ENCODE results near the gene OR4D1.

DNA sequence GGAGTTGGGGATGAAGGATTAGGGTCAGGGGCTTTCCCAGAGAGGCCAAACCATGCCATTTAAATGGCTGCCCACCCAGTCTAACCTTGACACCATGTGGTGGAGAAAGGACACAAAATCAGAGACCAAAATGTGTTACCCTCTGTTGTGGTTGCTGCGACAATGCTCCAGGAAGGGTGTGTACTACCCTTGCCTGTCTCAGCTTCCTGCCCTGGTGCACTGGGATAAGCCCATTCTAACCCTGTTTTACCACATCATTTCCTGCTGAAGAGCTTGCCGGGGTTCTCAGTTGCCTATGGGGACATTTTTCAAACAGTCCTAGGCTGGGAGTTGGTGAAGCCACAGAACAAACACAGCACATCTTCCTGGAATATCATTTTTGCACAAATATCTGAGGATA lies 4.9 kb downstream of the OR4D1 start:
- TF ChIP-seq, protein P1, sequence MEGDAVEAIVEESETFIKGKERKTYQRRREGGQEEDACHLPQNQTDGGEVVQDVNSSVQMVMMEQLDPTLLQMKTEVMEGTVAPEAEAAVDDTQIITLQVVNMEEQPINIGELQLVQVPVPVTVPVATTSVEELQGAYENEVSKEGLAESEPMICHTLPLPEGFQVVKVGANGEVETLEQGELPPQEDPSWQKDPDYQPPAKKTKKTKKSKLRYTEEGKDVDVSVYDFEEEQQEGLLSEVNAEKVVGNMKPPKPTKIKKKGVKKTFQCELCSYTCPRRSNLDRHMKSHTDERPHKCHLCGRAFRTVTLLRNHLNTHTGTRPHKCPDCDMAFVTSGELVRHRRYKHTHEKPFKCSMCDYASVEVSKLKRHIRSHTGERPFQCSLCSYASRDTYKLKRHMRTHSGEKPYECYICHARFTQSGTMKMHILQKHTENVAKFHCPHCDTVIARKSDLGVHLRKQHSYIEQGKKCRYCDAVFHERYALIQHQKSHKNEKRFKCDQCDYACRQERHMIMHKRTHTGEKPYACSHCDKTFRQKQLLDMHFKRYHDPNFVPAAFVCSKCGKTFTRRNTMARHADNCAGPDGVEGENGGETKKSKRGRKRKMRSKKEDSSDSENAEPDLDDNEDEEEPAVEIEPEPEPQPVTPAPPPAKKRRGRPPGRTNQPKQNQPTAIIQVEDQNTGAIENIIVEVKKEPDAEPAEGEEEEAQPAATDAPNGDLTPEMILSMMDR (IDR thresholded peaks at IDR 0.05; ENCODE audit: control extremely low read depth in 1 of 3, insufficient read depth in 1 of 3, low read depth in 1 of 3, low read length in 3 of 3) = no peak
- TF ChIP-seq TAF1 (IDR thresholded peaks at IDR 0.05; ENCODE audit: low read depth, low read length) (no peak), RAD21 (IDR thresholded peaks at IDR 0.05 in 1 of 2, conservative IDR thresholded peaks at IDR 0.05 in 1 of 2; ENCODE audit: low read depth in 2 of 2, low read length in 2 of 2) (no peak), SRF (IDR thresholded peaks at IDR 0.05; ENCODE audit: low read depth, low read length) (no peak), POLR2A (IDR thresholded peaks at IDR 0.05; ENCODE audit: control extremely low read depth in 1 of 2, low read depth in 2 of 2, low read length in 2 of 2) (no peak), CHD1 (IDR thresholded peaks at IDR 0.05; ENCODE audit: low read depth, low read length) (no peak), ZNF274 (IDR thresholded peaks at IDR 0.05; ENCODE audit: borderline replicate concordance, extremely low read depth, low read length) (no peak), CBX8 (IDR thresholded peaks at IDR 0.05; ENCODE audit: borderline replicate concordance, low read depth, low read length) (no peak), POLR2AphosphoS5 (IDR thresholded peaks at IDR 0.05; ENCODE audit: low read depth, low read length) (no peak), RNF2 (IDR thresholded peaks at IDR 0.05; ENCODE audit: borderline replicate concordance, low read depth, low read length, missing control alignments, poor library complexity, severe bottlenecking) (no peak)
- TF ChIP-seq, protein P2, sequence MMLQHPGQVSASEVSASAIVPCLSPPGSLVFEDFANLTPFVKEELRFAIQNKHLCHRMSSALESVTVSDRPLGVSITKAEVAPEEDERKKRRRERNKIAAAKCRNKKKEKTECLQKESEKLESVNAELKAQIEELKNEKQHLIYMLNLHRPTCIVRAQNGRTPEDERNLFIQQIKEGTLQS (IDR thresholded peaks at IDR 0.05; ENCODE audit: insufficient read depth, low read depth, low read length) = no peak

Data from H1 (cell line).